Lower leg skin (tissue), 4 donors: ENCODE measurements around the gene NUBP2. TPM values are rescaled to one million over a fixed set of nuclear protein-coding genes. Genes with fewer than 3 reads are reported as not detected.

Source experiments
- DNase-seq, 2 donors: peaks; one replicate each; pipeline ENCODE4 v3.0.0-alpha.2; 2019; ENCODE audit warnings: low spot score in 2 of 2
- H3K4me3 ChIP-seq: fragments of 200-600 bp; sonication (generic); 2 replicates; pipeline ENCODE4 v1.5.1; 2017; ENCODE audit warnings: mild to moderate bottlenecking, low read depth; ENCODE audit not compliant: poor library complexity, severe bottlenecking
- CTCF ChIP-seq, 3 donors: fragments of 450-650 bp; IDR thresholded peaks; one replicate each; pipeline ENCODE4 v1.5.1; 2016; ENCODE audit warnings: antibody characterized with exemption in 3 of 3, mild to moderate bottlenecking in 3 of 3, moderate library complexity in 2 of 3
- POLR2A ChIP-seq, 2 donors: fragments of 450-650 bp; IDR thresholded peaks; one replicate each; pipeline ENCODE4 v1.6.1; 2016 to 2017; ENCODE audit warnings: antibody characterized with exemption in 2 of 2, mild to moderate bottlenecking in 1 of 2, moderate library complexity in 1 of 2
- WGBS, 2 donors: methylation state at CpG; one replicate each; pipeline ENCODE4 v1.1.5; 2018; 5-methylcytosine and 5-hydroxymethylcytosine counted together
- intact Hi-C: fragments of 100-400 bp; cut with DNase I; formaldehyde crosslinking; loops from one replicate; pipeline ENCODE4 v1.15.0; 2023; ENCODE audit warnings: low total_unique reads
- total RNA-seq, 4 donors: library from RNA; depleted of rRNA; stranded (reverse); fragments of >200 nt; gene quantifications; one replicate each; pipeline ENCODE4 v1.1.0, GENCODE V29; 2016

NUBP2 gene
- total RNA-seq, 4 donors from 2014 or later = 79.7 to 108 (median 91.3) TPM

DNA sequence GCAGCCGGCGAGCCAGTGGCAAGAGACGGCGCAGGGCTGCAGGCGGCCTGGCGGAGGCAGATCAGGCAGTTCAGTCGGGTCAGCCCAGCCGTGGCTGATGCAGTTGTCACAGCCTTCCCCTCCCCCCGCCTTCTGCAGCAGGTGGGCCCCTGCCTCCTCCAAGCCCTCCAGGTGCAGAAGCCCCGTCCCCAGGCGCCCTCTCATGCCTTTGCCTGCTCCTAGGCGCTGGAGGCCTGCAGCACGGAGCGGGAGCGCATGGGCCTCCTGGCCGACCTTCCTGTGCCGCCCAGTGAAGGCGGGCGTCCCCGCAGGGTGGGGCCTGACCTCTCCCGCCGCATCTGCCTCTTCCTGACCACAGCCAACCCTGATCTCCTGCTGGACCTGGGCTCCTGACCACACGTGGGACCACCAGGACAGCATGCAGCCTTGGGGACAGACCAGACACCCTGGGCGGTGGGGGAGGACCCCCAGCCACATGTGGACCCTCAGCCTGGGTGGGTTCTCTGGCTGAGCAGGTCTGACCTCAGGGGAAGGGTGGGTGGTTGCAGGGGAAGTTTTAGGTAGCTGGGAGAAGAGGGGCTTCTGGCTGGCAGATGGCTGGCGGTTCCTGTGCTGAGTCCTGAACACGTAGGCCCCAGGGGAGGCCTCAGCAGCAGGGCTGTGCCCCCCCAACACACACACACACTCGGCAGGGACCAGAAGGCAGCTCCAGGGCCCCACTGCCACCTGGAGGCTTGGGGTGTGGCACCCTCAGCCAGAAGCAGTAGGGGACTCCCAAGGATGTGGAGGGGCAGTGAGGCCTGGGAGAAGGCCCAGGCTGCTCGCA is 6.7 kb upstream of the NUBP2 start:
- no peak overlapping the region for H3K4me3 ChIP-seq
- DNase-seq = no peak
- TF ChIP-seq CTCF (IDR thresholded peaks at IDR 0.05) (no peak), POLR2A (IDR thresholded peaks at IDR 0.05) (no peak)
- 80 to 81% methylated on average over 15 to 27 of the region's 28 CpGs for WGBS, 2 donors
- intact Hi-C loops = no loop called here

DNA sequence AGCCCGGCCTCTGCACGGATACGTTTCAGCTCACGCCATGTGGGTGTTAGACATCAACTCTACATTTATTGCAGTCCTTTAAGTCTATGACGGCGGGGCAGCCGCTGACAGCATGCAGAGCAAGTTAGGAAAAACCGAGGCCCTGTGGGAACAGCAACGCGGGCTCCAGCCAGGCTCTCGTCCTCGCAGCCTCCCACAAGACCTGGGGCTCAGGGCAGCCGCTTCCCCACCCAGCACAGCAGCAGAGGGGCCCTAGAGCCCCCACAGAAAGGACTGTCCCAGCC is 6.1 kb upstream of the NUBP2 start:
- TF ChIP-seq CTCF (IDR thresholded peaks at IDR 0.05) (no peak), POLR2A (IDR thresholded peaks at IDR 0.05) (no peak)
- no peak for DNase-seq
- H3K4me3 ChIP-seq = no peak overlapping the region
- intact Hi-C loops = no loop called here
- 80 to 83% methylated on average over 10 to 13 of the region's 13 CpGs for WGBS, 2 donors

DNA sequence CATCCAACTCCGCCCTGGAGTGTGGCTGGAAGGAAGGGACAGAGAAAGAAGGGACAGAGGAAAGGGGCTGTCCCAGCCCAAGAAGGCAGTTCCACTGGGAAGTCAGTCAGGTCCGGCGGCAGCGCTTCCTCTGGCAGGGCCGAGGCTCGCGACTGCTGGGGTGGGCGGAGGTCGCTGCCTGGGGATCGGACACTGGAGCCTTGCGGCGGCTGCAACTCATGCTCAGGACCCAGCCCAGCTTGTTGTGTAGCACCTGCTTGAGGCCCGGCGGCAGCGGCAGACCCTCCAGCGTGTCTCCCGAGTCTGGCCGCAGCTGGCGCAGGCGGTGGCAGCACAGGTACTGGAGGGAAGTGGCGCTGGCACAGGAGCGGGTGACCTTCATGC is 5.8 kb upstream of the NUBP2 start:
- no peak for DNase-seq
- H3K4me3 ChIP-seq = no peak overlapping the region
- TF ChIP-seq CTCF (IDR thresholded peaks at IDR 0.05) (no peak), POLR2A (IDR thresholded peaks at IDR 0.05) (no peak)
- intact Hi-C loops = no loop called here
- 80 to 86% methylated on average over 14 to 17 of the region's 22 CpGs for WGBS, 2 donors

DNA sequence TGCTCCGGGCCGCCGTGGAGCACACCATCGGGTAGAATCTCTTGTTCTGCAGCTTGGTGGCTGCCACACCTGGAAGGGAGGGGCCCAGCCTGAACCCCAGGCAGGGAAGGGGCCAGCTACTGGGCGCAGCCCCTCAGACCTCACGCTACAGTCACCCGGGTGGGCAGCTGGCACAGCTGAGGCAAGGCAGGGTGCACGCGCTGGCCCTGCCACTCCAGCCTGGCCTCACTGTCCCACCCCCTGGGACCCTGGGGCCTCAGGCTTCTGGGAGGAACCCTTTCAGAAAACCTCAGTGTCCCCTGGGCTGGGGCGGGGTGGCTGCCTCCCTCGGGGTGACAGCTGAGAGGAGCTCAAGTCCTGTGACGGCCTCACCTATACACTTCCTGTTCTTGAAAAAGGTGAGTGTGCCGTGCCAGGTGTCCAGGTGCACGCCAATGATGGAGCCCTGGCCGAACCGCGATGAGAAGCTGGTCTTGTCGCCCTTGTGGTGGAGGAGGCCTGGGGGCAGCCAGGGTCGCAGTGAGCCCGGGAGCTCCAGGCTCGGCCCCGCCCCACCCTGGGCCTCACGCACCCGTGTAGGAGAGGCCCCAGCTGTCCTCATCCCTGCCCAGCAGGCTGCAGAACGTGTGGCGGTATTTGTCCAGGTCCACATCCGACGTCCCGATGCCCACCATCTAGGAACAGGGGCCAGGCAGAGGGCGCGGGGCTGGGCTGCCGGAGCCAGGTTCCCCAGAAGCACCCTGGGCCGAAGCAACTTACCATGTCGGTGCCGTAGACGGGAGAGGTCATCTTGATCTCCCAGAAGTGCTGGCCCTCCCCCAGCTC is 5.2 kb upstream of the NUBP2 start:
- no peak overlapping the region for H3K4me3 ChIP-seq
- WGBS, 2 donors = 74 to 83% methylated on average over 20 to 22 of the region's 36 CpGs
- no peak for DNase-seq
- intact Hi-C loops = no loop called here
- TF ChIP-seq POLR2A (IDR thresholded peaks at IDR 0.05) (no peak), CTCF (IDR thresholded peaks at IDR 0.05) (no peak)

GRCh38 chr16:1778200-1779179 is 4.3 kb upstream of the NUBP2 start:
- no peak for TF ChIP-seq POLR2A (IDR thresholded peaks at IDR 0.05)
- no peak for TF ChIP-seq CTCF (IDR thresholded peaks at IDR 0.05)
- intact Hi-C loops = no loop called here
- 85 to 91% methylated on average over 20 to 33 of the region's 34 CpGs for WGBS, 2 donors
- no peak for DNase-seq
- no peak overlapping the region for H3K4me3 ChIP-seq
